Nephron progenitor cell (in vitro differentiated cells): Measurements from ENCODE around the gene TMEM178B.

Source experiments
- DNase-seq: peaks from one replicate; pipeline ENCODE4 v3.0.0; 2021
- H3K27ac Mint-ChIP-seq: 2 replicates; pipeline ENCODE4 v1.8.0; 2021; ENCODE audit warnings: mild to moderate bottlenecking, moderate library complexity, mixed read lengths
- H3K27me3 Mint-ChIP-seq: 2 replicates; pipeline ENCODE4 v1.8.0; 2021; ENCODE audit warnings: mild to moderate bottlenecking, low read depth, mixed read lengths; ENCODE audit not compliant: poor library complexity
- H3K36me3 Mint-ChIP-seq: 2 replicates; pipeline ENCODE4 v1.8.0; 2021; ENCODE audit warnings: low read depth, mixed read lengths
- H3K4me1 Mint-ChIP-seq: 2 replicates; pipeline ENCODE4 v1.8.0; 2021; ENCODE audit warnings: mixed read lengths
- H3K4me3 Mint-ChIP-seq: 2 replicates; pipeline ENCODE4 v1.8.0; 2021; ENCODE audit warnings: mild to moderate bottlenecking, moderate library complexity, mixed read lengths
- H3K9me3 Mint-ChIP-seq: 2 replicates; pipeline ENCODE4 v1.8.0; 2021; ENCODE audit warnings: mild to moderate bottlenecking, moderate library complexity, mixed read lengths
- TF ChIP-seq, protein P1 (sequence below): fragments of 200-600 bp; sonication (generic); IDR thresholded peaks from 2 replicates; pipeline ENCODE4 v1.5.0; 2021; ENCODE audit warnings: antibody characterized with exemption

Gene TMEM178B

DNA sequence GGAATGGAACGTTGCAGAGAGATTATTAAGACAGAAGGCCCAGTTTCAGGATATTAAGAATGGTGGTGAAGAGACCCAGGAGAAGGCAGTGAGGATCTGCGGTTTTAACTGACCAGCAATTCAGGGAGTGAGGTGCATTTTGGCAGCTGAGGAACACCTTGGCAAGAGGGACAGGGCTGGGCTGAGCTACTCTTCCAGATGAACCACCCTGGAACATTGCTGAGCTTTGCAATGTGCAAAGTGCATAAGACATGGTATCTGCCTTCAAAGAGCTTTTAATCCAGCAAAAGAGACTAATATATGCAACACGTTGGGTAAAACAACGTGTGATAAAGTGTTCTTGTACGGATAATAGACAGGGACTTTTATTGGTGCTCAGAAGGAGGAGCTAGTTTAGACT lies 296.3 kb downstream of the TMEM178B start:
- H3K9me3 Mint-ChIP-seq = no peaks in the 10 kb centered on the region
- H3K36me3 Mint-ChIP-seq = no peaks in the 10 kb centered on the region
- H3K4me1 Mint-ChIP-seq = peaks cover 41% of the 10 kb centered on the region
- H3K27me3 Mint-ChIP-seq = peaks cover 17% of the 10 kb centered on the region
- no peak overlapping the region for H3K4me3 Mint-ChIP-seq
- TF ChIP-seq, protein P1, sequence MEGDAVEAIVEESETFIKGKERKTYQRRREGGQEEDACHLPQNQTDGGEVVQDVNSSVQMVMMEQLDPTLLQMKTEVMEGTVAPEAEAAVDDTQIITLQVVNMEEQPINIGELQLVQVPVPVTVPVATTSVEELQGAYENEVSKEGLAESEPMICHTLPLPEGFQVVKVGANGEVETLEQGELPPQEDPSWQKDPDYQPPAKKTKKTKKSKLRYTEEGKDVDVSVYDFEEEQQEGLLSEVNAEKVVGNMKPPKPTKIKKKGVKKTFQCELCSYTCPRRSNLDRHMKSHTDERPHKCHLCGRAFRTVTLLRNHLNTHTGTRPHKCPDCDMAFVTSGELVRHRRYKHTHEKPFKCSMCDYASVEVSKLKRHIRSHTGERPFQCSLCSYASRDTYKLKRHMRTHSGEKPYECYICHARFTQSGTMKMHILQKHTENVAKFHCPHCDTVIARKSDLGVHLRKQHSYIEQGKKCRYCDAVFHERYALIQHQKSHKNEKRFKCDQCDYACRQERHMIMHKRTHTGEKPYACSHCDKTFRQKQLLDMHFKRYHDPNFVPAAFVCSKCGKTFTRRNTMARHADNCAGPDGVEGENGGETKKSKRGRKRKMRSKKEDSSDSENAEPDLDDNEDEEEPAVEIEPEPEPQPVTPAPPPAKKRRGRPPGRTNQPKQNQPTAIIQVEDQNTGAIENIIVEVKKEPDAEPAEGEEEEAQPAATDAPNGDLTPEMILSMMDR = no peak
- DNase-seq = no peak
- H3K27ac Mint-ChIP-seq = peak overlapping the region; percentile 70

GRCh38 chr7:141370650-141371049 lies 296.8 kb downstream of the TMEM178B start:
- Mint-ChIP-seq H3K4me3 (no peak overlapping the region), H3K4me1 (peaks cover 37% of the 10 kb centered on the region), H3K27me3 (peaks cover 12% of the 10 kb centered on the region), H3K9me3 (no peaks in the 10 kb centered on the region), H3K27ac (no peak overlapping the region), H3K36me3 (no peaks in the 10 kb centered on the region)
- DNase-seq = no peak
- TF ChIP-seq, protein P1 = no peak

- peaks cover 3% of the 10 kb centered on the region for H3K4me1 Mint-ChIP-seq
- TF ChIP-seq, protein P1 = no peak
- no peak overlapping the region for H3K4me3 Mint-ChIP-seq
- peaks cover 9% of the 10 kb centered on the region for H3K27me3 Mint-ChIP-seq
- H3K9me3 Mint-ChIP-seq = peaks cover 4% of the 10 kb centered on the region
- no peak for DNase-seq
- H3K27ac Mint-ChIP-seq = no peak overlapping the region
- H3K36me3 Mint-ChIP-seq = no peaks in the 10 kb centered on the region
Observed at GRCh38 chr7:141374425-141374824, 300.6 kb downstream of the TMEM178B start.

GRCh38 chr7:141375442-141375841 lies 301.6 kb downstream of the TMEM178B start:
- no peak for DNase-seq
- H3K36me3 Mint-ChIP-seq = no peaks in the 10 kb centered on the region
- H3K4me1 Mint-ChIP-seq = no peaks in the 10 kb centered on the region
- TF ChIP-seq, protein P1 = no peak
- peaks cover 4% of the 10 kb centered on the region for H3K9me3 Mint-ChIP-seq
- peaks cover 9% of the 10 kb centered on the region for H3K27me3 Mint-ChIP-seq
- H3K27ac Mint-ChIP-seq = no peak overlapping the region
- no peak overlapping the region for H3K4me3 Mint-ChIP-seq

DNA sequence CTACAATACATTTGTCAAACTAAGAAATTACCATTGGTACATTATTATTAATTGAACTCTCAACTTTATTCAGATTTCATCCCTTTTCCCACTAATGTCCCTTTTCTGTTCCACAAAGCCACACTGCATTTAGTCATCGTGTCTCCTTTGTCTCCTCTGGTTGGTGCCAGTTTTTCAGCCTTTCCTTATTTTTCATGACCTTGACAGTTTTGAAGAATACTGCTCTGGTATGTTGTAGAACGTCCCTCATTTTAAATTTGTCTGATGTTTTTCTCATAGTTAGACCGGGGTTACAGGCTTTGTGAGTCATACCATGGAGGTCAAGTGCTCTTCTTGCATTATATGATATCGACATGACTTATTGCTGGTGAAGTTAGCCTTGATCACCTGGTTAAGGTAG lies 304.0 kb downstream of the TMEM178B start:
- Mint-ChIP-seq H3K4me1 (no peaks in the 10 kb centered on the region), H3K9me3 (peaks cover 4% of the 10 kb centered on the region), H3K4me3 (no peak overlapping the region), H3K27me3 (peaks cover 9% of the 10 kb centered on the region), H3K27ac (no peak overlapping the region), H3K36me3 (no peaks in the 10 kb centered on the region)
- TF ChIP-seq, protein P1 = no peak
- no peak for DNase-seq

- peaks cover 9% of the 10 kb centered on the region for H3K27me3 Mint-ChIP-seq
- H3K4me3 Mint-ChIP-seq = no peak overlapping the region
- no peaks in the 10 kb centered on the region for H3K36me3 Mint-ChIP-seq
- H3K4me1 Mint-ChIP-seq = no peaks in the 10 kb centered on the region
- H3K9me3 Mint-ChIP-seq = peaks cover 4% of the 10 kb centered on the region
- DNase-seq = no peak
- TF ChIP-seq, protein P1 = no peak
- no peak overlapping the region for H3K27ac Mint-ChIP-seq
Observed at GRCh38 chr7:141378405-141378804, 304.5 kb downstream of the TMEM178B start.
